ENCODE measurements around the gene PXMP4.

- TF ChIP-seq CTCF (IDR thresholded peaks at IDR 0.05), result no peak
- TF ChIP-seq POLR2A (IDR thresholded peaks at IDR 0.05), result no peak
- no peak for TF ChIP-seq POLR2AphosphoS5 (IDR thresholded peaks at IDR 0.05)
- no peak for TF ChIP-seq EP300 (IDR thresholded peaks at IDR 0.05; ENCODE audit: low read depth)
These were observed 16.5 kb downstream of the PXMP4 start for GRCh38 chr20:33703498-33704137.

Measured in transverse colon (tissue), 4 donors.